ENCODE data around the gene AQP12A.

GRCh38 chr2:240746671-240747070 is 55.0 kb downstream of the AQP12A start:
- TF ChIP-seq CTCF (IDR thresholded peaks at IDR 0.05) (no peak), POLR2A (IDR thresholded peaks at IDR 0.05) (no peak)

Measured in uterus (tissue), 2 donors.